HEK293T (cell line): ENCODE results near the gene TEPSIN.

ENCODE experiments used
- BHLHE40 ChIP-seq: fragments of 450-650 bp; IDR thresholded peaks from 2 replicates; pipeline ENCODE4 v1.6.1; 2016; ENCODE audit warnings: mild to moderate bottlenecking, moderate library complexity, borderline replicate concordance
- FOXA1 ChIP-seq: fragments of 450-650 bp; IDR thresholded peaks from 2 replicates; pipeline ENCODE4 v1.6.1; 2016; ENCODE audit warnings: mild to moderate bottlenecking
- FOXM1 ChIP-seq: fragments of 450-650 bp; IDR thresholded peaks from 2 replicates; pipeline ENCODE4 v1.6.1; 2017; ENCODE audit warnings: mild to moderate bottlenecking, borderline replicate concordance
- HDGF ChIP-seq: fragments of 450-650 bp; IDR thresholded peaks from 2 replicates; pipeline ENCODE4 v1.6.1; 2017; ENCODE audit warnings: antibody characterized with exemption, borderline replicate concordance
- L3MBTL2 ChIP-seq: fragments of 450-650 bp; conservative IDR thresholded peaks from 2 replicates; pipeline ENCODE4 v1.6.1; 2016; ENCODE audit warnings: mild to moderate bottlenecking
- LEF1 ChIP-seq: fragments of 450-650 bp; IDR thresholded peaks from 2 replicates; pipeline ENCODE4 v1.6.1; 2017; ENCODE audit warnings: mild to moderate bottlenecking, borderline replicate concordance
- NFRKB ChIP-seq: fragments of 450-650 bp; IDR thresholded peaks from 2 replicates; pipeline ENCODE4 v1.6.1; 2016; ENCODE audit warnings: mild to moderate bottlenecking, moderate library complexity
- ZNF384 ChIP-seq: fragments of 450-650 bp; IDR thresholded peaks from 2 replicates; pipeline ENCODE4 v1.6.1; 2016

DNA sequence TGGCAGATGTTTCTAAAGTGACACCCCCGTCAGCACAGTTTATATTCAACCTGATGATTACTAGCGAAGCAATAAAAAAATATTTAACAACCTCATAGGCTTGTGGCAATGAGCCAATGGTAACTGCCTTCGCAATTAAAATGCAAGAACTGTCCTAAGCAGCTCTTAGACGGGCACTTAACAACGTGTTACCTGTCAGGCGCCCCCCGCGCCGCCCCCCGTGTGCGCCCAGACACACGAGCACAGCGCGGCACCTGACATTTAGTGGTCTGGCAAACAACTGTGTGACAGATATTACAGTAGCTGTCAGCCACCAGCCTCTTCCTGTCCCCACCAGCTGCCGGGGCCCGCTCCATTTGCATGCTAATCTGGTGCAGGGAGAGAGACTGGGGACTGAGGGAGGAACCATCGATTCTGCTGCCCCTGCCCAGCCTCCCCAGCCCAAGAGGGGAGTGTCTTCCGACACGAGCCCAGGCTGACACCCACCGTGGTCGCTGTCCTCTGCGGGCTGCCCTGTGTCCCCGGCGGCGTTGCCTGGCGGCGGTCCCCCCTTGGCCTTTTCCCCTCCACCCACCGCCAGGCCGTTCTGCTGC, 12.9 kb upstream of the TEPSIN start:
- TF ChIP-seq LEF1 (no peak), FOXA1 (no peak), BHLHE40 (no peak), HDGF (no peak), L3MBTL2 (no peak), ZNF384 (no peak), FOXM1 (no peak), NFRKB (no peak)
